NT2/D1 (cell line): ENCODE measurements around the gene MXD4.
"Not testable (repeated sequence)": the region's sequence is repeated elsewhere in the genome, so short reads cannot be mapped to it uniquely, and the experiment has no call there.

Experiments used
- DNase-seq: peaks from one replicate; pipeline ENCODE4 v3.0.0-alpha.2; 2011; ENCODE audit warnings: low read depth, low spot score
- H3K27me3 ChIP-seq: 2 replicates; pipeline ENCODE4 v1.6.0; 2011; ENCODE audit warnings: mild to moderate bottlenecking; ENCODE audit not compliant: insufficient read length, insufficient read depth
- H3K36me3 ChIP-seq: 2 replicates; pipeline ENCODE4 v1.6.1; 2011; ENCODE audit warnings: mild to moderate bottlenecking, low read length, mixed read lengths; ENCODE audit not compliant: insufficient read depth, insufficient read length
- H3K4me1 ChIP-seq: 2 replicates; pipeline ENCODE4 v1.5.1; 2011; ENCODE audit not compliant: insufficient read depth, insufficient read length
- H3K4me3 ChIP-seq: 2 replicates; pipeline ENCODE4 v1.5.1; 2011; ENCODE audit warnings: low read depth; ENCODE audit not compliant: insufficient read length
- H3K9ac ChIP-seq: 2 replicates; pipeline ENCODE4 v1.6.0; 2011; ENCODE audit warnings: low read depth; ENCODE audit not compliant: insufficient read length
- H3K9me3 ChIP-seq: 2 replicates; pipeline ENCODE4 v1.5.1; 2011; ENCODE audit warnings: mild to moderate bottlenecking, low read length; ENCODE audit not compliant: insufficient read depth
- SUZ12 ChIP-seq: IDR thresholded peaks from 2 replicates; pipeline ENCODE4 v1.6.1; 2011; ENCODE audit not compliant: insufficient read length, insufficient read depth; ENCODE audit errors: extremely low read depth
- YY1 ChIP-seq: IDR thresholded peaks from 2 replicates; pipeline ENCODE4 v1.6.1; 2011; ENCODE audit not compliant: insufficient read length, insufficient read depth
- ZNF274 ChIP-seq: IDR thresholded peaks from 2 replicates; pipeline ENCODE4 v1.6.1; 2011; ENCODE audit warnings: mild to moderate bottlenecking, low read depth, low read length

MXD4 gene

GRCh38 chr4:2231082-2231481 is 30.8 kb downstream of the MXD4 start:
- H3K9ac ChIP-seq = no peak overlapping the region
- no peaks in the 10 kb centered on the region for H3K4me1 ChIP-seq
- TF ChIP-seq ZNF274 = no peak
- no peak for TF ChIP-seq YY1
- no peak for TF ChIP-seq SUZ12
- no peak for DNase-seq
- H3K27me3 ChIP-seq = no peaks in the 10 kb centered on the region
- peaks cover 49% of the 10 kb centered on the region for H3K36me3 ChIP-seq
- no peak overlapping the region for H3K4me3 ChIP-seq
- no peaks in the 10 kb centered on the region for H3K9me3 ChIP-seq

DNA sequence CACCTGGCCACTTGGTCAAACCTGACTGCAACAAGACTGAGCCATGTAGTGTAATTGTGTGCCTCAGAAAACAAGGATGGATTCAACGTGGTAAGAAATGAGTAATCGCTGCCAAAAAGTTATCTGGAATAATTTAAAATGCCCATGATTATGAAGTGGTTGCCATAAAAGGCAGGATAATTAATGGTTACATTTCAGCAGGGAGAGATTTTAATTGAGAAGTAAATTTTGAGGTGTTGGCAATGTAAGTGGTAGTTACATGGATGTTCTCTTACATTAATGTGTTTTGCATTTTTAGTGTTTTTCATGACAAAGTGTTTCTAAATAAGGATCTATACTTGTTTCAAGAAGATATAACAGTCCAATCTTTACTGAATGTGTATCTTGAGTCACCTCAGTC is 35.6 kb downstream of the MXD4 start:
- no peak for DNase-seq
- Histone ChIP-seq H3K4me1 (peaks cover 5% of the 10 kb centered on the region), H3K9me3 (no peaks in the 10 kb centered on the region), H3K36me3 (peaks cover 28% of the 10 kb centered on the region), H3K9ac (no peak overlapping the region), H3K27me3 (peaks cover 21% of the 10 kb centered on the region), H3K4me3 (no peak overlapping the region)
- TF ChIP-seq YY1 = no peak
- no peak for TF ChIP-seq ZNF274
- no peak for TF ChIP-seq SUZ12

DNA sequence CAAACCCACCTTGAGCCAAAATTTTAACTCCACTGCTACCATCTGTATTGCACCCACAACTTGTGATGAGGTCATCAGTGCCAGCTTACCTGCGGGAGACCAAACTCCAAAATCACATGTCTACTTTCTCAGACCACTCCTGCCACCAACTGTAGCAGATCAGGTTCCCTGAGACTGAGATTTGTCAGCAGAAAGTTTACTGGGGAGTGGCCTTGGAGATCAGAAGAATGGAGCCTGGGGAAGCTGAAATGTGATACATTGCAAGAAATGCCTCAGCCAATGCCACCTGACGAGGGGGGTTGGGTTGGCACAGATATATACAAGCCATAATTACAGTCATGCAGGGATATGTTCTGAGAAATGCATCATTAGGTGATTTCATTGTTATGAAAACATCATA is 39.1 kb downstream of the MXD4 start:
- TF ChIP-seq YY1 (no peak), ZNF274 (no peak), SUZ12 (no peak)
- H3K9ac ChIP-seq = no peak overlapping the region
- peaks cover 18% of the 10 kb centered on the region for H3K36me3 ChIP-seq
- no peak overlapping the region for H3K4me3 ChIP-seq
- DNase-seq = no peak
- peaks cover 5% of the 10 kb centered on the region for H3K4me1 ChIP-seq
- H3K27me3 ChIP-seq = peaks cover 47% of the 10 kb centered on the region
- no peaks in the 10 kb centered on the region for H3K9me3 ChIP-seq

DNA sequence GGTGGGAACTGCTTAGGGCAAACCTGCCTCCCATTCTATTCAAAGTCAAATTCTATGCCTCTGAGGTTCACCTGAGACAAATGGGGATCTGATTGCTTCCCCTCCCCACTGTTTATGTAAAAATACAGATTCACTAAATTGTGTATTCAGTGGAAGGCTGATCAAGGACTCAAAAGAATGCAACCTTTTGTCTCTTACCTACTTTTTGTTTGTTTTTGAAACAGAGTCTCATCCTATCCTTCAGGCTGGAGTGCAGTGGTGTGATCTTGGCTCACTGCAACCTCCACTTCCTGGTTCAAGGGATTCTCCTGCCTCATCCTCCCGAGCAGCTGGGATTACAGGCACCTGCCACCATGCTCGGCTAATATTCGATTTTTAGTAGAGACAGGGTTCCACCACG is 40.5 kb downstream of the MXD4 start:
- H3K4me1 ChIP-seq, H3K4me3 ChIP-seq, H3K9ac ChIP-seq, H3K36me3 ChIP-seq, DNase-seq, H3K9me3 ChIP-seq: not testable (repeated sequence)
- H3K27me3 ChIP-seq = peaks cover 58% of the 10 kb centered on the region

DNA sequence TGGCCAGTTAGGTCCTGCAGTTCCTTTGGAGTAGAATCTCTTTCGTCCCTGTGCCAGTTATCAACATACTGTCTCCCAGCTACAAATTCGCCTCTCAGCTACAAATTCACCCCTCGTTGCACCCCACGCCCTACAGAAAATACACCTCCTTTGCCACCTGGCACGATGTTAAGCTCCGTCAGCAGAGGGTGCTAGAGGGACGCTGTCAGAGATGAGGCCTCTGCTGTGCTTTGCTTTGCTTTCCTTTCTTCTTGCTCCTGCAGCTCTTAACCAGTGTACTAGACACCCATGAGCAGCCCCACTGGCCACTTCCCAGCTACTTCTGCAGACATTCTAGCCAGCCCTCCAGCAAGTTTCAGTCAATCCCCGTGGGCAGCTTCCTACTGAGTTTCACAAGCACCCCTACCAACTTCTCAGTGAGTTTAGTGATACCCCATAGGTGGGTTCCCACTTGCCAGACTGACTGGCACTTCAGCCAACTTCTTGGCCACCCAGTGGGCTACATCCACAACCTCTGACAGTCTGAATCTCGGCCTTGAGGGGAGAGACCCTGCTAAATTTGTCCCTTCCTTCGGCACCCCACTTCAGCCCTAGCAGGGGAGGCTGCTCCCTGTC is 41.8 kb downstream of the MXD4 start:
- Histone ChIP-seq H3K4me1 (peaks cover 5% of the 10 kb centered on the region), H3K4me3 (no peak overlapping the region), H3K9me3 (no peaks in the 10 kb centered on the region), H3K36me3 (peaks cover 9% of the 10 kb centered on the region), H3K27me3 (peaks cover 61% of the 10 kb centered on the region), H3K9ac (no peak overlapping the region)
- no peak for DNase-seq
- no peak for TF ChIP-seq SUZ12
- TF ChIP-seq YY1 = no peak

GRCh38 chr4:2219233-2219760 is 42.6 kb downstream of the MXD4 start:
- TF ChIP-seq SUZ12 (no peak), YY1 (no peak), ZNF274 (no peak)
- H3K36me3 ChIP-seq = peaks cover 9% of the 10 kb centered on the region
- peaks cover 59% of the 10 kb centered on the region for H3K27me3 ChIP-seq
- peaks cover 5% of the 10 kb centered on the region for H3K4me1 ChIP-seq
- H3K9me3 ChIP-seq = no peaks in the 10 kb centered on the region
- no peak overlapping the region for H3K4me3 ChIP-seq
- DNase-seq = no peak
- H3K9ac ChIP-seq = peak overlapping the region; percentile 8

DNA sequence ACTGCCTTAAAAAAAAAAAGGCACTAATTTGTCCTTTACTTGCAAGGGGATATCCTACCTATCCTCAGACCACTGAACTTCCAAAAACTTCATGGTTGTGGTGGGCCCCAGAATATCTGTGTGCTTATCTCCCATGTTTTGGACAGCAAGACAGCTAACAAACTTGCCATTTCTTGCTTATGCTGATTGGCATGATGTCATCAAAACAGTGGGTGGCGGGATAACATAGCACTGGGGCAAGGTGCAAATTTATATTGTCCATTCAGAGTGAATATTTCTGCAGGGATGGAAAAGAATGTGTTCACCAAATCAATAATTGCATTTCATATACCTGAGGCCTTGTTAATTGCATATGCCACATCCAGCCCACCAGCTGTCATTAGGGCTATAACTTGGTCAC is 43.5 kb downstream of the MXD4 start:
- no peak overlapping the region for H3K9ac ChIP-seq
- TF ChIP-seq SUZ12 (no peak), ZNF274 (no peak), YY1 (no peak)

DNA sequence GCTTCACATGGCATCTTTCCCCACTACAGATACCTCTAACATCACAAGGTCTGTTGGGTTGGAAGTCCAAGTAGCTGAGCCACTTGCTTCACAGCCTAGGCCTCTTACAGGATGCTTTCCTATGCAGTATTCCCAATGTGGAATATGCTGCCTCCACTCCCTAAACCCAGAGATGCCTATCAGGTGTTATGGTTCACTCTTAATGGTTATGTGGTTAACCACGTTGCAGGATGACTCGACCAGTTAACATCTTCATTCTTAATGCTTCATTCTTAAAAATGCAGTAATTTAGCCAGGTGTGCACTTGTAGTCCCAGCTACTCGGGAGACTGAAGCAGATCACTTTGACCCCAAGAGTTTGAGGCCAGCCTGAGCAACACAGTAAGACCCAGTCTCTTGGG is 44.2 kb downstream of the MXD4 start:
- Histone ChIP-seq H3K9me3 (no peaks in the 10 kb centered on the region), H3K27me3 (peaks cover 47% of the 10 kb centered on the region), H3K36me3 (peaks cover 2% of the 10 kb centered on the region), H3K4me3 (no peak overlapping the region), H3K9ac (no peak overlapping the region), H3K4me1 (peaks cover 4% of the 10 kb centered on the region)
- TF ChIP-seq ZNF274 (no peak), SUZ12 (no peak), YY1 (no peak)
- no peak for DNase-seq

More for the DNA sequence above, 43.5 kb downstream of the MXD4 start:
- no peak overlapping the region for H3K4me3 ChIP-seq
- peaks cover 9% of the 10 kb centered on the region for H3K36me3 ChIP-seq
- peaks cover 54% of the 10 kb centered on the region for H3K27me3 ChIP-seq
- peaks cover 5% of the 10 kb centered on the region for H3K4me1 ChIP-seq
- no peak for DNase-seq
- H3K9me3 ChIP-seq = no peaks in the 10 kb centered on the region
